Forelimb muscle (tissue), 1 donor: Measurements from ENCODE around the gene PABPN1L. TPM values are rescaled to one million over a fixed set of nuclear protein-coding genes. Genes with fewer than 3 reads are reported as not detected.
A peak's percentile ranks its signal among the peaks of the same experiment; 100 is the strongest.

Experiments
- DNase-seq: peaks from one replicate; pipeline ENCODE4 v3.0.0-alpha.2; 2013; ENCODE audit warnings: low read depth
- polyA plus RNA-seq: library from polyadenylated mRNA; unstranded; fragments of 120-200 nt; gene quantifications from one replicate; pipeline ENCODE4 v1.2.1, GENCODE V29; 2013; ENCODE audit not compliant: insufficient read length

PABPN1L gene
- polyA plus RNA-seq, 1 donor: 0.11 TPM

GRCh38 chr16:88870608-88871348 is 4.3 kb upstream of the PABPN1L start:
- no peak for DNase-seq

GRCh38 chr16:88869673-88869980 is 3.2 kb upstream of the PABPN1L start:
- DNase-seq: no peak

GRCh38 chr16:88868974-88869672 is 2.7 kb upstream of the PABPN1L start:
- no peak for DNase-seq

- no peak for DNase-seq
Measured at GRCh38 chr16:88867581-88868246, 1.3 kb upstream of the PABPN1L start.

GRCh38 chr16:88865742-88866141 is 718 bp downstream of the PABPN1L start:
- DNase-seq: no peak

GRCh38 chr16:88865310-88865709 is 1.1 kb downstream of the PABPN1L start:
- no peak for DNase-seq

- DNase-seq: no peak
Measured at GRCh38 chr16:88864521-88864920, 1.9 kb downstream of the PABPN1L start.

- no peak for DNase-seq
Measured at GRCh38 chr16:88864099-88864498, 2.4 kb downstream of the PABPN1L start.

- no peak for DNase-seq
Measured at GRCh38 chr16:88863426-88863825, 3.0 kb downstream of the PABPN1L start.

- no peak for DNase-seq
Measured at GRCh38 chr16:88862968-88863367, 3.5 kb downstream of the PABPN1L start.

- DNase-seq: no peak
Measured at GRCh38 chr16:88861359-88861758, 5.1 kb downstream of the PABPN1L start.

GRCh38 chr16:88859381-88860091 is 6.9 kb downstream of the PABPN1L start:
- DNase-seq: no peak

GRCh38 chr16:88857728-88858339 is 8.6 kb downstream of the PABPN1L start:
- peak; percentile 13 for DNase-seq

GRCh38 chr16:88856828-88857727 is 9.4 kb downstream of the PABPN1L start, which contains the start of the genes GALNS and TRAPPC2L:
Gene GALNS (minus strand): TSS chr16:88856947. CDS start chr16:88856877, 70 bp downstream.
Gene TRAPPC2L (plus strand): TSS chr16:88857127. CDS start chr16:88857151, 24 bp downstream.
- DNase-seq: peak; percentile 71

- DNase-seq: no peak
Measured at GRCh38 chr16:88856122-88856827, 10.2 kb downstream of the PABPN1L start.

GRCh38 chr16:88855736-88856121 is 10.7 kb downstream of the PABPN1L start:
- no peak for DNase-seq

- DNase-seq: no peak
Measured at GRCh38 chr16:88855176-88855575, 11.3 kb downstream of the PABPN1L start.

- DNase-seq: no peak
Measured at GRCh38 chr16:88854306-88855111, 12.0 kb downstream of the PABPN1L start.

GRCh38 chr16:88853325-88853941 is 13.0 kb downstream of the PABPN1L start:
- no peak for DNase-seq
